ENCODE measurements around the gene RAP1B.

Gene RAP1B

GRCh38 chr12:68611806-68612160 is 1.1 kb downstream of the RAP1B start:
- DNase-seq (ENCODE audit: low read depth), result no peak

- DNase-seq (ENCODE audit: low read depth), result no peak
Observed at GRCh38 chr12:68612202-68612601, 1.5 kb downstream of the RAP1B start.

GRCh38 chr12:68612697-68613096 is 2.0 kb downstream of the RAP1B start:
- no peak for DNase-seq (ENCODE audit: low read depth)

DNA sequence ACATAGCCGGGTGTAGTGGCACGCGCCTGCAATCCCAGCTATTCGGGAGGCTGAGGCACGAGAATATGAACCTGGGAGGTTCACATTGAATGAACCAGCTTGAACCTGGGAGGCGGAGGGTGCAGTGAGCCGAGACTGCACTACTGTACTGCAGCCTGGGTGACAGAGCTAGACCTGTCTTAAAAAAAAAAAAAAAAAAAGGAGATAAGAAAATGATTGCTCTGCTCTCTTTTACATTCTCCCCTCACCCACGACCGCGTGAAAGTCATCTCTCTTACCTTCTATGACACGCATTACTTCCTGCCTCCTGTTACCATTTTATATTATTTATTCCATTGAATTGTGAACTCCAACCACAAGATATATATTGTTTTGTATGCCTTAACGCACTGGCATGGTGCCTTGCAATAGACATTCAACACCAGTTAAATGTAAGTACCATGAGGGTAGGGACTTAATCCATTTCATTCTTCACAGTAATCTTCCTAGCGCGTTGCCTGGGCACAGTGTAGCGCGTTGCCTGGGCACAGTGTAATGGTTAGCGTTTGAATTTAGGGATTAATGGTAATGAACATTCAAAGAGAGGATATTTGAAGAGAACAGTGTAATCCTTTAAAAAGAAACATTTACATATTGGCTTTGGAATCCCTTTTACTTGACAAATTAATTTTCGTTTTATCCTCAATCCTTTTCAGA is 2.7 kb downstream of the RAP1B start:
- DNase-seq (ENCODE audit: low read depth), result no peak

GRCh38 chr12:68614105-68614679 is 3.5 kb downstream of the RAP1B start:
- no peak for DNase-seq (ENCODE audit: low read depth)

- no peak for DNase-seq (ENCODE audit: low read depth)
Observed at GRCh38 chr12:68614769-68615168, 4.1 kb downstream of the RAP1B start.

DNA sequence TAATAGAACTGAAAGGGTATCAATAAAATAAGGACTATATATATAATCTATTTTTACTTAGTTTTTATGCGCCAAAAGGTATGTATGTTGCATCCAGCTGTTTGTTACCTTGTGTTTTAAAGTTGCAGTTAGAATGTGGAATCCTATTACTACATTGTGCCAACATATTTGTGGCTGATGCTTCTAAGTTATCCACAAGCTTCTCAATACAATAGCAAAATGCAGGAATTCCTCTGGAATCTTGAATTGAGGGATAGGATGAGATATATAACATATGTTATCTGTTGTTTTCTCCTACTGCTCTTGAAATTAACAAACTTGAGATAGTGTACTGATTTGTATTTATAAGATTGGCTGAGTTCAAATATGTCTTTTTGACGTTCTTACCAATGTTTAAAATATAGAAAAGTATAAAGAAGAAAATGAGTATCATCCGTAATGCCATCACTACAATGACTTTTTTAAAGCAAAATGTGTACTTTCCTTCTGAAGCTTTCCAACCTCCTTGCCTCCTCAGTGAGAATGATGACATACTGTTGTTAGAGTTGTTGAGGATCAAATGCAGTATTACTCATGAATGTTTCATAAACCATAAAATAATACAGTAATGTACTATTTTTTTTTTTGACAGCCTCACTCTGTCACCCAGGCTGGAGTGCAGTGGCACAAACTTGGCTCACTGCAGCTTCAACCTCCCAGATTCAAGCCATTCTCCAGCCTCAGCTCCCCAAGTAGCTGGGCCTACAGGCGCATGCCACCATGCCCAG is 6.6 kb downstream of the RAP1B start:
- DNase-seq (ENCODE audit: low read depth), result no peak

- DNase-seq (ENCODE audit: low read depth), result no peak
Observed at GRCh38 chr12:68619541-68619940, 8.8 kb downstream of the RAP1B start.

DNA sequence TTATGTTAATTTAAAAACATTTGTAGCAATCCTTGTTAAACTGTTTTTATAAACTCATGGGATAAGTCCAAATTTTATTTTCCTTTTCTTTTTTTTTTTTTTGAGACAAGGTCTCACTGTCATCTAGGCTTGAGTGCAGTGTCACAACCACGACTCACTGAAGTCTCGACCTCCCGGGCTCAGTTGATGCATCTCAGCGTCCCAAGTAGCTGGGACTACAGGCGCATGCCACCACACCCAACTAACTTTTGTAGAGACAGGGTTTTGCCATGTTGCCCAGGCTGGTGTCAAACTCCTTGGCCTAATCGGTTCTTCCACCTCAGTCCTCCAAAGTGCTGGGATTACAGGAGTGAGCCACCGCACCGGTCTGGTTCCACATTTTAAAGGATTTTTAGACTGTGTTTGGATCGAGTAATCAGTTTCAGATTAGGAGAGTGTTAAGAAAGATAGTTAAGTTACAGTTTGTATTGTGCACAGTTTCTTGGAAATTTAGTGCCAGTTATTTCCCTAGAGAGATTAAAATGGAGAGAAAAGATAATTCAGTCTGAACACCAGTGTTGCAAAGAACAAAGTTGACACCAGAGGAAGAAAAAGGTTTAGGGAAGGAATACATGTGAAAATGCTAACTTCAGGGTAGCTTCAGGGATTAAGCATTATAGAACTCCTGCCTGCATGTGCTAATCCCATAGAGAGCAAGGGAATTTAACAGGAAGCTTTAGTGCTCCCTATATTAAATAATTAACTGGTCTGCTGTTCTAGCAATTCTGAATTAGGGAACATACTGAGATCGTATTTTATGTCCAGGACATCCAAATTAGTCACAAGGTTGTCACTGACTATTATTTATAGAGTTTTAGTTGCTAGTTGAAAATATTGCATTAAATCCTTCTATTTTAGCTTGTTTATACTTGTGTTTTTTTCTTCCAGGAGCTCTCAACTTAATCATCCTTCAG is 10.1 kb downstream of the RAP1B start:
- no peak for DNase-seq (ENCODE audit: low read depth)

DNA sequence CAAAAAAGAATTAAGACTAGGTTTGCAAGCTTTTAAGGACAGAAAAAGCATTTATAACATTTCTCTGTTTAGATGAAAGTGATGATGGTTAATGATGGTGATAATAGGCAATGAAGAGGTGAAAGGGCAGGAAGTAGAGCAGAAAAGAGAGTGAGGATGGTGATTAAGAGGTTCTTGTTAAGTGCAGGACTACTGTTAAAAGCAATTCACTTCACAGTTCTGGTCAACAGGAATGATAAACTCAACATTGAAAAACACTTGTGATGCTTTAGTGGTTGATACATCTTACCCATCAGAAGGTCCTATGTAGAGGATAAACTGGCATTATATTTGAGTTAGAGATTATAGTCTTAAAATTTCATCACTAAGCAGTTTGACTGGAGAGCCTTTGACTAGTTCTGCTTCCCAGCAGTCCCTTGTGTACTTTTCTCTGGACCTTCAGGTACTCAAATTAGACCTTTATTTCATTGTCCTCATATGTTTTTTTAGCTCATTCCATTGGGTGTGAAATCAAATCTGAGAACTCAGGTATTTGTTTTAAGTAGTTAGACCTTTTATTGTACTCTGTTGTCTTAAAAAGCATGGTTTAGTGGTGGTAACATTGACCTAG is 10.9 kb downstream of the RAP1B start:
- DNase-seq (ENCODE audit: low read depth), result no peak

DNA sequence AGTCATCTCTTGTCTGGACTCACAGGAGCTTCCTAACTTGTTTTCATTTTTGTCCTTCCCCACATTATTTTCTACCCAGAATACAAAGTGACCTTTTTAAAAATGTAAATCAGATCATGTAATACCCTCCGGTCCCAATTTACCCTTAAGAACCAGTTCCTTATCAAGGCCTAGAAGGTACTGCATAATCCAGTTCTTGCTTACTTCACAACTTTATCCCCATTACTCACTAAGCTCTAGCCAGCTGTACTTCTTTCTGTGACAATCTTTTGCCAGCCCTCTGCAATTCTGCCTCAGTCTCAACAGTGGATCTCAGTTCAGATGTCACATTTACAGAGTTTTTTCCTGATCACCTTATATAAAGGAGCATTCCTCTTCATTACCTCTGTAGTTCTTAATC is 11.6 kb downstream of the RAP1B start:
- DNase-seq (ENCODE audit: low read depth), result no peak

DNA sequence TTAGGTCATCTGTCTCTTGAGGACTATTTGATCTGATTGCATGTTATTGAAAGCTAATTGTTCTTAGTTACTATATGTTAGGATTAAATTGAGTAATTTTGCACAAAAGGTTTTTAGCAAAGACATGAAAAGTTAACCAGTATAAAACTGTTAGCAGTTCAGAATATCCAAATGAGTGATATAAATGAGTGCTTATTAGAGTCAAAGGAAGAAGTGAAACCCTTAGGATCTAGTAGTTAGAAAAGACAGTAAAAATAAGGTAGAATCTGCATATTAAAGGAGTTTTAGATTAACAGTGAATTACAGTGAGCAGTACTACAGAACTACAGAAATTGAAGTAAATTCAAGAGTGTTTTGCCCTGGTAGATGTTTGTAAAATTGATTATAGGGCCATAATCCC is 12.4 kb downstream of the RAP1B start:
- no peak for DNase-seq (ENCODE audit: low read depth)

DNA sequence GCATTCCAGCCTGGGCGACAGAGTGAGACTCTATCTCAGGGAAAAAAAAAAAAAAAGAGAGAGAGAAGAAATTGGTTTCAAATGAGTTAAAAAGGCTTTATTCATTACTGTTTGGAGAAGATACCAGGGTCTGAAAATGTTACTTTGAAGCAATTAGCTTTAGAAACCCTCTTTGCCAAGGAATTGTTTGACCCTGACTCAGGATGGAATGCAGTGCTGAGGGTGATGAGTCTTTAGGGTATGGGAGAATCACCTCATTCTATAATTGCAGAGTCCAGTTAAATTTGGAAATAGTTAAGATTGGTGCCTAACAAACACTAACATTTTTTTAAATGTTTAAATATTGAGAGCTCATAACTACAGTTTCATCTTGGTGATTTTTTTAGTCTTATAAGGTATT is 13.3 kb downstream of the RAP1B start:
- no peak for DNase-seq (ENCODE audit: low read depth)

GRCh38 chr12:68624933-68625332 is 14.2 kb downstream of the RAP1B start:
- no peak for DNase-seq (ENCODE audit: low read depth)

- DNase-seq (ENCODE audit: low read depth), result no peak
Observed at GRCh38 chr12:68627673-68628319, 17.1 kb downstream of the RAP1B start.

DNA sequence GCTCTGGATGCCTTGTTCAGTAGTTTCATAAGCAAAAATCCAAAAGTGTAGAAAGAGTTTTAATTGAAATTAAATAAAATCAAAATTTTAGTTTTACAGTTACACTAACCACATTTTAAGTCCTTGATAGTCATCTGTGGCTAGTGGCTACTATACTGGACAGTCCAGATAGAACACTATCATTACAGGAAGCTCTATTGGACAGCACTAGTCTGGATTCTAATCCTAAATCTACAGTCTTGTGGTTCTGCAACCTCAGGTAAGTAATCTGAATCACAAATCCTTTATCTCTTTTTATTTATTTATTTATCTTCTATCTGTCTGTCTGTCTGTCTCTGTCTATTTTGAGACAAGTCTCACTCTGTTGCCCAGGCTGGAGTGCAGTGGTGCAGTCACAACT is 18.0 kb downstream of the RAP1B start:
- DNase-seq (ENCODE audit: low read depth), result no peak

GRCh38 chr12:68630050-68630449 is 19.4 kb downstream of the RAP1B start:
- DNase-seq (ENCODE audit: low read depth), result no peak

- no peak for DNase-seq (ENCODE audit: low read depth)
Observed at GRCh38 chr12:68630598-68630997, 19.9 kb downstream of the RAP1B start.

GRCh38 chr12:68631227-68631626 is 20.5 kb downstream of the RAP1B start:
- no peak for DNase-seq (ENCODE audit: low read depth)

DNA sequence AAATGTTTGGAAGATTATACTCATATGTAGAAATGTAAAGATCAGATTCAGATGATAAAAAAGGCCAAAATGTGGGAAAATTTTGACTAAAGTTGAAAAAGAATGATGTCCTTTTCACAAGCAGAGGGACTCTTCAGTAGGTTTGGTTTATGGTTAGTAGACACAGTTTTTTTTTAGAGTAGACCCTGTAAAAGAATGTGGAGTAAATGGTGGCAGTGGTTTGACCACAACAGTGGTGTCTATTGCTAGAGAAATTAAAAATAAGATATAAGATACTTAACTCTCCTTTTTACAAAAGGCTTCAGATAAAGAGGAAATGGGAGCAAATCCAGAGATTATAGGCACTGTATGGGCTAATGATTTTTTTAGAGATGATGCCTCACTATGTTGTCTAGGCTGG is 21.8 kb downstream of the RAP1B start:
- DNase-seq (ENCODE audit: low read depth), result no peak
